GM10266 (cell line): ENCODE data around the gene SLCO2A1.

Experiments used
- DNase-seq: peaks from one replicate; pipeline ENCODE4 v3.0.0; 2012; ENCODE audit errors: extremely low spot score
- TF ChIP-seq, protein P1 (sequence below): IDR thresholded peaks from 2 replicates; pipeline ENCODE4 v1.5.1; 2012; ENCODE audit warnings: mild to moderate bottlenecking, low read depth; ENCODE audit not compliant: control insufficient read depth, insufficient read depth; ENCODE audit errors: missing control alignments

SLCO2A1 gene

DNA sequence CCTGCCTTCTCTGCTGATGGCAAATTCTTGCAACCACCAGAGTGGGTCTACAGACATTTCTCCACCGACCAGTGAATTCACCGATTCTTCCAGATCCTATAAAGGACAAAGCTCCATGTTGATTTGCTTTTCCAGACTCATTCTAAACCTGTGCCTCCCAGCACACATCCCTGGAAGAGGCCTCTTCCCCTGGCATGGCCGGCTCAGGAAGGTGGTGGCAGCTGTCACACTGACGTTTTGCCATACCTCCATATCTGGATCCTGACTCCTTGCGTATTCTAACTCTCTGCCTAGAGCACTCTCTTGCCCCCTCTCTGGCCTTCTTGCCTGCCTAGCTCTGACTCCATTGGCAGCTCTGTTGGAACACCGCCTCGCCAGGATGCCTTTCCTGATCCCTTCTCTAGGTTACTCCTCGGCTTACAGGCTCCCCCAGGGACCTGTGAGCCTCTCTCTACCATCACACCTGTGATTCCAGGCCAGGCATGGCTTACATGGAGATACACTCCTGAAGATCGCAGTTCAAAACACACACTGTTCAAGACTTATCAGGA, 31.0 kb downstream of the SLCO2A1 start:
- no peak for DNase-seq

GRCh38 chr3:133997871-133998635, 31.7 kb downstream of the SLCO2A1 start:
- DNase-seq: no peak

More for the DNA sequence above, 31.0 kb downstream of the SLCO2A1 start:
- TF ChIP-seq, protein P1, sequence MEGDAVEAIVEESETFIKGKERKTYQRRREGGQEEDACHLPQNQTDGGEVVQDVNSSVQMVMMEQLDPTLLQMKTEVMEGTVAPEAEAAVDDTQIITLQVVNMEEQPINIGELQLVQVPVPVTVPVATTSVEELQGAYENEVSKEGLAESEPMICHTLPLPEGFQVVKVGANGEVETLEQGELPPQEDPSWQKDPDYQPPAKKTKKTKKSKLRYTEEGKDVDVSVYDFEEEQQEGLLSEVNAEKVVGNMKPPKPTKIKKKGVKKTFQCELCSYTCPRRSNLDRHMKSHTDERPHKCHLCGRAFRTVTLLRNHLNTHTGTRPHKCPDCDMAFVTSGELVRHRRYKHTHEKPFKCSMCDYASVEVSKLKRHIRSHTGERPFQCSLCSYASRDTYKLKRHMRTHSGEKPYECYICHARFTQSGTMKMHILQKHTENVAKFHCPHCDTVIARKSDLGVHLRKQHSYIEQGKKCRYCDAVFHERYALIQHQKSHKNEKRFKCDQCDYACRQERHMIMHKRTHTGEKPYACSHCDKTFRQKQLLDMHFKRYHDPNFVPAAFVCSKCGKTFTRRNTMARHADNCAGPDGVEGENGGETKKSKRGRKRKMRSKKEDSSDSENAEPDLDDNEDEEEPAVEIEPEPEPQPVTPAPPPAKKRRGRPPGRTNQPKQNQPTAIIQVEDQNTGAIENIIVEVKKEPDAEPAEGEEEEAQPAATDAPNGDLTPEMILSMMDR: no peak

GRCh38 chr3:133996996-133997395, 32.7 kb downstream of the SLCO2A1 start:
- TF ChIP-seq, protein P1: no peak
- no peak for DNase-seq

More at GRCh38 chr3:133997871-133998635, 31.7 kb downstream of the SLCO2A1 start:
- TF ChIP-seq, protein P1: no peak

DNA sequence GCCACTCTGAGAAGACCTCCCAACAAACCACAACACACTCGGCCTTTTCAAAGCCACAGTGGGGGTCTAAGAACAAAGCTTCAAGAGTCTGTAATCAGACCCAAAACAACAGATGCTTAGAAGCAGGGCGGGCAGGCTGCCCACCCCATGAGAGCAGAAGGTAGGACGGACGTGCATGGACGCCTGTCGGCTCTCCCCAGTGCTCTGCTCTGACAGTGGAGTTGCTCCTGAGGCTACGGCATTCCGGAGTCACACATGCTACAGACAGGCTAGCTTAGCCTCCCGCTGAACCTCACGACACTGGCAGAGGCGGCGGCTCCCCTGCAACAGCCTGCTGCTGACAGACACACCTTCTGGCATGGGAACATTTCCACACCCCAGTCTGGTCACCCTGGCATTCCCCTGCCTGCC, 33.5 kb downstream of the SLCO2A1 start:
- TF ChIP-seq, protein P1: no peak
- no peak for DNase-seq

GRCh38 chr3:133995264-133995663, 34.5 kb downstream of the SLCO2A1 start:
- TF ChIP-seq, protein P1: no peak
- no peak for DNase-seq

GRCh38 chr3:133994166-133994890, 35.4 kb downstream of the SLCO2A1 start:
- DNase-seq: no peak
- TF ChIP-seq, protein P1: no peak
